ENCODE measurements around the gene OVAAL.

DNA sequence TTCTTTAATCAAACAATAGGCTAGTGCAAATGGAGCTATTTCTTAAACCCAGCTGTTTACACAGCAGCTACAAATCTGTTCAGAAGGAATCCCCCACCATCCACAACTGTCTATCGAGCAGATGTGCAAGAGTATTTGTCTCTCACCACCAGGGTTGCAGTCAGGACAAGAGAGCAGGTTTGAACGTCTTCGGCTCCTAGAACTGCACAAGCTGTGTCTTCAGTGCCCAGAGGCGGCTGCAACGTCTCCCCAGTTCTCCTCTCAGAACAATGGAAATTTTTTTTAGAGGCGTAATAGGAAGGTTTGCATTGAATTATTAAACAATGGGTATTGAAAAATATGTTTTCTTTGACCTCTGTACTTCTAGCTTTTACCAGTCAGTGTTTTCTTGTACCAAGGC, 7.3 kb downstream of the OVAAL start:
- TF ChIP-seq EZH2 (IDR thresholded peaks at IDR 0.05; ENCODE audit: low read depth) = no peak
- no peak for TF ChIP-seq CTCF (conservative IDR thresholded peaks at IDR 0.05)
